ENCODE results near the gene EHD3.

DNA sequence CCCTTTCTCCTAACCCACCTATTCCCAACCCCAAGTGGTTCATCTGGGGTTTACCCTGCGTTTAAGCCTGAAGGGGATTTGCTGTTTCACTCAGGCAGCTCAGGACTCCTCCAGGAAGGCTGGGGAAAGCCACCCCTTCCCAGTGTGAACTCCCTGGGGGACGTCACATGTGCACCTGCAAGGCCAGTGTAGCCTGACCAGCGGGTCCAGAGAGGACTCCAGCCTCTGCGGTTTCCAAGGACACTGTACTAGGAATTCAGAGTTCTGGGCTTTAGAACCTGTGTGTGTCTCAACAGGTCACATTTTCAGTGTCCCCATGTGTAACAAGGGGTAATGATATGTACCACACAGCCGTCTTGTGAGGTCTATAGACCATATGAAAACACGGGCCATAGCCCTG, 17.9 kb downstream of the EHD3 start:
- no peak for TF ChIP-seq POLR2A (IDR thresholded peaks at IDR 0.05)
- TF ChIP-seq, protein P1, sequence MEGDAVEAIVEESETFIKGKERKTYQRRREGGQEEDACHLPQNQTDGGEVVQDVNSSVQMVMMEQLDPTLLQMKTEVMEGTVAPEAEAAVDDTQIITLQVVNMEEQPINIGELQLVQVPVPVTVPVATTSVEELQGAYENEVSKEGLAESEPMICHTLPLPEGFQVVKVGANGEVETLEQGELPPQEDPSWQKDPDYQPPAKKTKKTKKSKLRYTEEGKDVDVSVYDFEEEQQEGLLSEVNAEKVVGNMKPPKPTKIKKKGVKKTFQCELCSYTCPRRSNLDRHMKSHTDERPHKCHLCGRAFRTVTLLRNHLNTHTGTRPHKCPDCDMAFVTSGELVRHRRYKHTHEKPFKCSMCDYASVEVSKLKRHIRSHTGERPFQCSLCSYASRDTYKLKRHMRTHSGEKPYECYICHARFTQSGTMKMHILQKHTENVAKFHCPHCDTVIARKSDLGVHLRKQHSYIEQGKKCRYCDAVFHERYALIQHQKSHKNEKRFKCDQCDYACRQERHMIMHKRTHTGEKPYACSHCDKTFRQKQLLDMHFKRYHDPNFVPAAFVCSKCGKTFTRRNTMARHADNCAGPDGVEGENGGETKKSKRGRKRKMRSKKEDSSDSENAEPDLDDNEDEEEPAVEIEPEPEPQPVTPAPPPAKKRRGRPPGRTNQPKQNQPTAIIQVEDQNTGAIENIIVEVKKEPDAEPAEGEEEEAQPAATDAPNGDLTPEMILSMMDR (IDR thresholded peaks at IDR 0.05): no peak

All from Peyer's patch (tissue), 4 donors.